OCI-LY1 (cell line): ENCODE results near the gene RASA3.

Experiments
- H2AFZ ChIP-seq: fragments of 200-600 bp; sonication (generic), shearing (Covaris generic); 2 replicates; pipeline ENCODE4 v1.6.0; 2014; ENCODE audit warnings: antibody characterized with exemption, mild to moderate bottlenecking, low read length
- H3F3A ChIP-seq: fragments of 200-600 bp; sonication (generic), shearing (Covaris generic); 2 replicates; pipeline ENCODE4 v1.6.0; 2014; ENCODE audit warnings: mild to moderate bottlenecking, antibody characterized with exemption, low read length, moderate library complexity; ENCODE audit not compliant: insufficient read depth
- H3K27ac ChIP-seq: fragments of 200-600 bp; sonication (generic); 2 replicates; pipeline ENCODE4 v1.5.1; 2014; ENCODE audit warnings: low read length, mixed run types, mild to moderate bottlenecking, low read depth; ENCODE audit not compliant: poor library complexity, severe bottlenecking
- H3K27me3 ChIP-seq: fragments of 200-600 bp; sonication (generic); 2 replicates; pipeline ENCODE4 v1.6.0; 2014; ENCODE audit warnings: antibody characterized with exemption, mild to moderate bottlenecking, low read length, moderate library complexity; ENCODE audit not compliant: insufficient read depth
- H3K36me3 ChIP-seq: fragments of 200-600 bp; sonication (generic); 2 replicates; pipeline ENCODE4 v1.6.1; 2014; ENCODE audit warnings: mild to moderate bottlenecking, antibody characterized with exemption, low read length, moderate library complexity, mixed read lengths; ENCODE audit not compliant: insufficient read depth
- H3K4me1 ChIP-seq: fragments of 200-600 bp; sonication (generic); 2 replicates; pipeline ENCODE4 v1.5.1; 2014; ENCODE audit warnings: mild to moderate bottlenecking, low read length, moderate library complexity; ENCODE audit not compliant: insufficient read depth, severe bottlenecking
- H3K4me2 ChIP-seq: fragments of 200-600 bp; sonication (generic), shearing (Covaris generic); 2 replicates; pipeline ENCODE4 v1.6.1; 2014; ENCODE audit warnings: low read length
- H3K4me3 ChIP-seq: fragments of 200-600 bp; sonication (generic); 2 replicates; pipeline ENCODE4 v1.5.1; 2014; ENCODE audit warnings: low read length, low read depth, mild to moderate bottlenecking, mixed read lengths; ENCODE audit not compliant: poor library complexity, severe bottlenecking
- H3K79me2 ChIP-seq: fragments of 200-600 bp; shearing (Covaris generic); 2 replicates; pipeline ENCODE4 v1.6.1; 2016; ENCODE audit warnings: mixed run types, low read length, mixed read lengths; ENCODE audit not compliant: insufficient read depth
- H3K9ac ChIP-seq: fragments of 200-600 bp; sonication (generic), shearing (Covaris generic); 2 replicates; pipeline ENCODE4 v1.6.1; 2014; ENCODE audit warnings: mild to moderate bottlenecking, low read length, mixed read lengths
- H3K9me2 ChIP-seq: fragments of 200-600 bp; sonication (generic), shearing (Covaris generic); 2 replicates; pipeline ENCODE4 v1.6.1; 2014; ENCODE audit warnings: low read depth, mild to moderate bottlenecking, low read length, mixed read lengths
- H3K9me3 ChIP-seq: fragments of 200-600 bp; shearing (Covaris generic); 2 replicates; pipeline ENCODE4 v1.6.1; 2014; ENCODE audit warnings: low read length, mixed read lengths
- H4K20me1 ChIP-seq: fragments of 200-600 bp; sonication (generic), shearing (Covaris generic); 2 replicates; pipeline ENCODE4 v1.6.0; 2016; ENCODE audit warnings: mild to moderate bottlenecking, low read length; ENCODE audit not compliant: insufficient read depth
- EZH2 ChIP-seq: fragments of 200-600 bp; sonication (generic), shearing (Covaris generic); IDR thresholded peaks from 2 replicates; pipeline ENCODE4 v1.8.0; 2017; ENCODE audit warnings: borderline replicate concordance, mixed run types, mild to moderate bottlenecking, antibody characterized with exemption, low read length, moderate library complexity, mixed read lengths
- TF ChIP-seq, protein P1 (sequence below): fragments of 200-600 bp; sonication (generic), shearing (Covaris generic); IDR thresholded peaks from 2 replicates; pipeline ENCODE4 v1.5.1; 2017; ENCODE audit warnings: mild to moderate bottlenecking, antibody characterized with exemption, low read length, moderate library complexity, mixed read lengths

Gene RASA3

DNA sequence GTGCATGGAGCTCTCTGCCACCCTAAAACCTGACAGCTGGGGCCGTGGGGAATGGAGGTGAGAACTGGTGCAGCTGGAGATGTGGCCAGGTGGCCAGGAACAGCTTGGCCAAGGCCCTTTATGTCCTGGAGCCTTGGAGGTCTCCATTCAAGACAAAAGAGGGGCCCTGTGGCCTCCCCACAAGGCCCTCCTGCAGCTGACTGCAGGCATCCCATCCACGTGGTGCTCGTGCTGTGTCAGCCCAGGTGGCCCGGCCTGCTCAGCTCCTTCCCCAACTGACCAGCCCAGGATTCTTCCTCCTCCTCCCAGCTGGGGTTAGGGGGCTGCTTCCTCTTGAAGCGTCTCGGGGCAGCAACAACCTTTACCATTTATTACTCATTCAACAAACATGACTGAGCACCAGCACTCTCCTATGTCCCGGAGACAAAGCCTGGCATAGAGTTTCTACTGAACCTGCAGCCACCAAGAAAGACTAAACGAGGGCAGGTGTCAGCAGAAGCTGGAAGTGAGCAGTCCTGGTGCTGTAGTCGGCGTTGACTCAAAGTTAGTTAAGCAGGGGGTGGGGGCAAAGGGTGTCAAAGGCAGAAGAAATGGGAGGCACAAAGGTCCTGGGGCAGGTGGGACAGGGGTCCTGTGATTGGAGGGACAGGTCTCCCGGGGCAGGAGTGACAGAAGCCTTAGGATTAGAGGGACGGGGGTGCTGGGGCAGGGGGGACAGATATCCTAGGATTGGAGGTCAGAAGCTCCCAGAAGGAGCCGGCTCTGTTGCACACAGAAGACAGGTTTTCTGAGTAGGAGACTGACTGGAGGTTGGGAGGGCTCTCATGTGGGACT lies 135.3 kb downstream of the RASA3 start:
- H3K27me3 ChIP-seq: no peaks in the 10 kb centered on the region
- H4K20me1 ChIP-seq: no peaks in the 10 kb centered on the region
- peaks cover 5% of the 10 kb centered on the region for H3K4me1 ChIP-seq
- H3K36me3 ChIP-seq: peaks cover 79% of the 10 kb centered on the region
- H3K9ac ChIP-seq: no peak overlapping the region
- no peak overlapping the region for H3K4me2 ChIP-seq
- H3K27ac ChIP-seq: no peak overlapping the region
- no peak for TF ChIP-seq EZH2
- TF ChIP-seq, protein P1, sequence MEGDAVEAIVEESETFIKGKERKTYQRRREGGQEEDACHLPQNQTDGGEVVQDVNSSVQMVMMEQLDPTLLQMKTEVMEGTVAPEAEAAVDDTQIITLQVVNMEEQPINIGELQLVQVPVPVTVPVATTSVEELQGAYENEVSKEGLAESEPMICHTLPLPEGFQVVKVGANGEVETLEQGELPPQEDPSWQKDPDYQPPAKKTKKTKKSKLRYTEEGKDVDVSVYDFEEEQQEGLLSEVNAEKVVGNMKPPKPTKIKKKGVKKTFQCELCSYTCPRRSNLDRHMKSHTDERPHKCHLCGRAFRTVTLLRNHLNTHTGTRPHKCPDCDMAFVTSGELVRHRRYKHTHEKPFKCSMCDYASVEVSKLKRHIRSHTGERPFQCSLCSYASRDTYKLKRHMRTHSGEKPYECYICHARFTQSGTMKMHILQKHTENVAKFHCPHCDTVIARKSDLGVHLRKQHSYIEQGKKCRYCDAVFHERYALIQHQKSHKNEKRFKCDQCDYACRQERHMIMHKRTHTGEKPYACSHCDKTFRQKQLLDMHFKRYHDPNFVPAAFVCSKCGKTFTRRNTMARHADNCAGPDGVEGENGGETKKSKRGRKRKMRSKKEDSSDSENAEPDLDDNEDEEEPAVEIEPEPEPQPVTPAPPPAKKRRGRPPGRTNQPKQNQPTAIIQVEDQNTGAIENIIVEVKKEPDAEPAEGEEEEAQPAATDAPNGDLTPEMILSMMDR: no peak
- H2AFZ ChIP-seq: no peak overlapping the region
- H3K9me3 ChIP-seq: no peaks in the 10 kb centered on the region
- no peak overlapping the region for H3K4me3 ChIP-seq
- no peaks in the 10 kb centered on the region for H3F3A ChIP-seq
- H3K79me2 ChIP-seq: no peaks in the 10 kb centered on the region
- no peaks in the 10 kb centered on the region for H3K9me2 ChIP-seq

DNA sequence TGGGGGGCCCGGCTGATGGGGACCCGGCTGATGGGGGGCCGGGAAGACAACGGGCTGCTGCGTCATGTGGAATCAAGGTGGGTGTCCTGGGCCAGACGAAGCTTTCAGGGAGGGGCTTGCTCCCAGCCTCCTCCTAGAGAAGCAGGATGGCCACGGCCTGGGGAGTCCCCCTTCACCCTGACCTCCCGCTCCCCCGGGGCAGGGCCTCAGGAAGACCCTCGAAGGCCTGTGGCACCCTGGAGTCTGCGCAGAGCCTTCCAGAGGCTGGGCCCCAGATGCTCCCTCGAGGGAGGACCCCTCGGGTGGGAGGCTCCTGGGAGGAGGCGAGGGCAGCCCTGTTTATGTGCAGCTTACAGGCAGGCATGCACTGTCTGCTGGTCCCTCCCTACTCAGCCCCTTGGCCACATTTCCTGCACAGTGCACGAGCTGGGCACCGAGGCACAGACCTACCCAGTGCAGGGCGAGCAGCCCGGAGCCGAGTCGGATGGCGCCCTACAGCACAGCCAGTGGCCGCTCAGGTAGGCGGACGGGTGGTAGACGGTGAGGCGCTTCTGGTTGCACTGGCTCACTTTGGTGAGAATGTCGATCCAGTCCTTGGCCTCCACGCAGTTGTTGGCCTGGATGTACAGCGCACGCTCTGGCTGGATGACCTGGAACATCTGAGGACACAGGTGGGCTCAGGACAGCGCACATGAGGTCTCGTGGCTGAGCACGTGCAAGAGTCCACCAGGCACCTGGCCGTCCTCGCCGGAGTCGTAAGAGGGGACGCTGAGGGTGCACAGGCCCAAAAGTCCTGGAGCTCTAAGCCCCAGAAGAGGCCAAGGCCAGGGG lies 136.1 kb downstream of the RASA3 start:
- H3K9me2 ChIP-seq: no peaks in the 10 kb centered on the region
- H3K4me2 ChIP-seq: no peak overlapping the region
- no peak overlapping the region for H2AFZ ChIP-seq
- no peaks in the 10 kb centered on the region for H3F3A ChIP-seq
- H3K36me3 ChIP-seq: peaks cover 81% of the 10 kb centered on the region
- no peaks in the 10 kb centered on the region for H4K20me1 ChIP-seq
- no peak for TF ChIP-seq EZH2
- TF ChIP-seq, protein P1: no peak
- no peaks in the 10 kb centered on the region for H3K27me3 ChIP-seq
- no peak overlapping the region for H3K9ac ChIP-seq
- no peak overlapping the region for H3K4me3 ChIP-seq
- H3K9me3 ChIP-seq: no peaks in the 10 kb centered on the region
- H3K27ac ChIP-seq: no peak overlapping the region
- H3K4me1 ChIP-seq: peaks cover 5% of the 10 kb centered on the region
- no peaks in the 10 kb centered on the region for H3K79me2 ChIP-seq

DNA sequence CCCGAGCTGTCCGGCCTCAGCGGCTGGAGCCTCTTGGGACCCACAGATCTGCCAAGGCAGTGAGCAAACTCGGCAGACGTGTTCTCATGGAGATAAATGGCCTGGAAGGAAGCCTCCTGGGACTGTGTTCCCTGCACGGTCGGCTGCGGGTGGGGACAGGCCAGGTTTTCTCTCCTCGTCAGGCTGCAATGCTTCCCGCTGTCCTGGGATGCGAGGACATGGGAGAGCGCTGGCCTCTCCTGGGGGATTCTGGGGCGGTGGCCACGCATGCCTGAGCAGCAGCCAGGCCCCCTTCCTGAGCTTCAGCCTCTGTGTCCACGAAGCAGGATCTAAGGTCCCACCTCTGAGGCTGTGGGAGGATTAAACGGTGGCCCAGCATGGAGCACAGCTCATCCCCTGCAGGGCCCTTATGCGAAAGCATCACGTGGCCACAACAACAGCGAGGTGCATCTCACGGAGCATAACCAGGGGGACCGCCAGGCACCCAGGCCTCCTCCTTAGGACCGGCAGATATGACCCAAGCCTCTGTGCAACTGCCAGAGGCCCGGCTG lies 137.3 kb downstream of the RASA3 start:
- H3K4me2 ChIP-seq: no peak overlapping the region
- no peaks in the 10 kb centered on the region for H3K9me2 ChIP-seq
- peaks cover 5% of the 10 kb centered on the region for H3K4me1 ChIP-seq
- no peaks in the 10 kb centered on the region for H4K20me1 ChIP-seq
- H3K9me3 ChIP-seq: no peaks in the 10 kb centered on the region
- H3K79me2 ChIP-seq: no peaks in the 10 kb centered on the region
- H3K27ac ChIP-seq: no peak overlapping the region
- H3K4me3 ChIP-seq: no peak overlapping the region
- H2AFZ ChIP-seq: no peak overlapping the region
- H3K27me3 ChIP-seq: no peaks in the 10 kb centered on the region
- TF ChIP-seq, protein P1: no peak
- no peak for TF ChIP-seq EZH2
- no peaks in the 10 kb centered on the region for H3F3A ChIP-seq
- no peak overlapping the region for H3K9ac ChIP-seq
- H3K36me3 ChIP-seq: peaks cover 81% of the 10 kb centered on the region
